ENCODE measurements around the gene ZNF614. TPM values are rescaled to one million over a fixed set of nuclear protein-coding genes. Genes with fewer than 3 reads are reported as not detected.
"Not testable (repeated sequence)": the region's sequence is repeated elsewhere in the genome, so short reads cannot be mapped to it uniquely, and the experiment has no call there.

ZNF614 gene
- total RNA-seq, 4 donors from 2014 or later: 6.2 to 17.1 (median 12.6) TPM

- Histone ChIP-seq H3K27ac (no peak overlapping the region), H3K9me3 (peaks cover 0 to 90% (median 4%) of the 10 kb centered on the region in 3 donors), H3K36me3 (peaks cover 0 to 72% of the 10 kb centered on the region in 2 donors), H3K4me1 (peaks cover 0 to 8% (median 0%) of the 10 kb centered on the region in 3 donors), H3K4me3 (no peak overlapping the region), H3K27me3 (no peaks in the 10 kb centered on the region)
- TF ChIP-seq POLR2AphosphoS5 (IDR thresholded peaks at IDR 0.05) (no peak), EP300 (IDR thresholded peaks at IDR 0.05) (no peak), POLR2A (IDR thresholded peaks at IDR 0.05) (no peak)
- TF ChIP-seq, protein P1, sequence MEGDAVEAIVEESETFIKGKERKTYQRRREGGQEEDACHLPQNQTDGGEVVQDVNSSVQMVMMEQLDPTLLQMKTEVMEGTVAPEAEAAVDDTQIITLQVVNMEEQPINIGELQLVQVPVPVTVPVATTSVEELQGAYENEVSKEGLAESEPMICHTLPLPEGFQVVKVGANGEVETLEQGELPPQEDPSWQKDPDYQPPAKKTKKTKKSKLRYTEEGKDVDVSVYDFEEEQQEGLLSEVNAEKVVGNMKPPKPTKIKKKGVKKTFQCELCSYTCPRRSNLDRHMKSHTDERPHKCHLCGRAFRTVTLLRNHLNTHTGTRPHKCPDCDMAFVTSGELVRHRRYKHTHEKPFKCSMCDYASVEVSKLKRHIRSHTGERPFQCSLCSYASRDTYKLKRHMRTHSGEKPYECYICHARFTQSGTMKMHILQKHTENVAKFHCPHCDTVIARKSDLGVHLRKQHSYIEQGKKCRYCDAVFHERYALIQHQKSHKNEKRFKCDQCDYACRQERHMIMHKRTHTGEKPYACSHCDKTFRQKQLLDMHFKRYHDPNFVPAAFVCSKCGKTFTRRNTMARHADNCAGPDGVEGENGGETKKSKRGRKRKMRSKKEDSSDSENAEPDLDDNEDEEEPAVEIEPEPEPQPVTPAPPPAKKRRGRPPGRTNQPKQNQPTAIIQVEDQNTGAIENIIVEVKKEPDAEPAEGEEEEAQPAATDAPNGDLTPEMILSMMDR (IDR thresholded peaks at IDR 0.05): no peak
- 93 to 100% methylated on average over 3 of the region's 6 CpGs for WGBS, 2 donors (ENCODE audit: low coverage in 1 of 2)
- no peak for ATAC-seq
Measured at GRCh38 chr19:51980116-51980736, 48.0 kb downstream of the ZNF614 start.

DNA sequence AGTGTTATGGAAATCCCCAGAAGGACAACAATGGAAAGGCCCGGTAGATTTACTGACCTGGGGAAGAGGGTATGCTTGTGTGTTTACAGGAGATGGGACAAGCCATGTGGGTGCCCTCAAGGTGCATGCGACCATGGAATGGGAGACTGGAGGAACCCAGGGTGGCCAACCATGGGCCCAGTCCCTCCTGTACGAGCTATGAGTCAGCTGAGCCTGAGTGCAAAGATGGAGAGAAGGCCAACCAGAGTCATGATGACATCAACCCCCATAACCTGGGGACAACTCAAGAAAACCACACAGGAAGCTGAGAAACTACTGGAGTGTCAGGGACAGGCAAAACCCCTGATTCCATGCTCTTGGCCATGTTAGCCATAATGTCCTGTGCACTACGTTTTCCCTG is 49.3 kb downstream of the ZNF614 start:
- Histone ChIP-seq H3K9me3 (peaks cover 2 to 90% (median 6%) of the 10 kb centered on the region in 3 donors), H3K27me3 (no peaks in the 10 kb centered on the region), H3K27ac (no peak overlapping the region), H3K4me3 (no peak overlapping the region), H3K36me3 (peaks cover 9 to 85% of the 10 kb centered on the region in 2 donors), H3K4me1 (no peaks in the 10 kb centered on the region)
- TF ChIP-seq POLR2AphosphoS5 (IDR thresholded peaks at IDR 0.05) (no peak), POLR2A (IDR thresholded peaks at IDR 0.05) (no peak), EP300 (IDR thresholded peaks at IDR 0.05) (no peak)
- TF ChIP-seq, protein P1 (IDR thresholded peaks at IDR 0.05): no peak
- ATAC-seq: no peak
- 95 to 97% methylated on average over 3 of the region's 4 CpGs for WGBS, 2 donors (ENCODE audit: low coverage in 1 of 2)

DNA sequence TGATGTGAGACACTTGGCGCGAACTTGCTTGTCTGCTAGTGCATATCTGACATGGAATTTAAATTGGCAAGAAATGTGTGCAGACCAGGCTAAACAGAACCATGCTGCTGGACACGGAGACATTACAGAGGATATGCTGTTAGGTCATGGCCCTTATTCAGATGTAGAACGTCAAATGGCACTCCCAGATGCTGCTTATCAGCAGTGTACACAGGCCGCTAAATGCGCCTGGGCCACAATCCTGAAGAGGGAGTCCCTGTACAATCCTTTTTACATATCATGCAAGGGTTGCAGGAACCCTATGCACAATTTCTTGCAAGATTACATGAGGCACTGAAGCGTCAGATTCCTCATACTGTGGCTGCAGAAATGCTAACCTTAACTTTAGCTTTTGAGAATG is 50.8 kb downstream of the ZNF614 start:
- Histone ChIP-seq H3K4me1 (no peaks in the 10 kb centered on the region), H3K36me3 (peaks cover 19 to 87% of the 10 kb centered on the region in 2 donors), H3K27me3 (no peaks in the 10 kb centered on the region), H3K27ac (no peak overlapping the region), H3K4me3 (no peak overlapping the region), H3K9me3 (peaks cover 2 to 93% (median 6%) of the 10 kb centered on the region in 3 donors)
- no peak for ATAC-seq
- TF ChIP-seq EP300 (IDR thresholded peaks at IDR 0.05): no peak
- TF ChIP-seq POLR2A (IDR thresholded peaks at IDR 0.05): no peak
- no peak for TF ChIP-seq POLR2AphosphoS5 (IDR thresholded peaks at IDR 0.05)
- TF ChIP-seq, protein P1 (IDR thresholded peaks at IDR 0.05): no peak
- WGBS, 2 donors (ENCODE audit: low coverage in 1 of 2): 77 to 92% methylated on average over 3 to 7 of the region's 7 CpGs

GRCh38 chr19:51976852-51977251 is 51.3 kb downstream of the ZNF614 start:
- Histone ChIP-seq H3K27me3 (no peaks in the 10 kb centered on the region), H3K9me3 (peaks cover 4 to 98% (median 8%) of the 10 kb centered on the region in 3 donors), H3K27ac (no peak overlapping the region), H3K4me1 (no peaks in the 10 kb centered on the region), H3K4me3 (no peak overlapping the region), H3K36me3 (peaks cover 20 to 92% of the 10 kb centered on the region in 2 donors)
- 100% methylated on average over 1 to 3 of the region's 3 CpGs for WGBS, 2 donors (ENCODE audit: low coverage in 1 of 2)
- TF ChIP-seq POLR2A (IDR thresholded peaks at IDR 0.05) (no peak), EP300 (IDR thresholded peaks at IDR 0.05) (no peak), POLR2AphosphoS5 (IDR thresholded peaks at IDR 0.05) (no peak)
- TF ChIP-seq, protein P1 (IDR thresholded peaks at IDR 0.05): no peak
- no peak for ATAC-seq

GRCh38 chr19:51975787-51976186 is 52.4 kb downstream of the ZNF614 start:
- WGBS, 2 donors (ENCODE audit: low coverage in 1 of 2): 97% methylated on average over 6 to 7 of the region's 17 CpGs
- Histone ChIP-seq H3K36me3 (peaks cover 27 to 96% of the 10 kb centered on the region in 2 donors), H3K9me3 (peaks cover 9 to 100% (median 13%) of the 10 kb centered on the region in 3 donors)
- H3K27me3 ChIP-seq, ATAC-seq, H3K4me1 ChIP-seq, H3K27ac ChIP-seq, H3K4me3 ChIP-seq: not testable (repeated sequence)

All from gastroesophageal sphincter (tissue), 4 donors.